D721Med (cell line): ENCODE data around the gene DEDD2.
"Not testable (repeated sequence)": the region's sequence is repeated elsewhere in the genome, so short reads cannot be mapped to it uniquely, and the experiment has no call there.

Experiments
- DNase-seq: peaks from one replicate; pipeline ENCODE4 v3.0.0; 2011; ENCODE audit warnings: low spot score; ENCODE audit not compliant: insufficient read length
- FAIRE-seq: peaks from 2 replicates; lab custom pipeline; 2011; peaks lifted over from hg19 to GRCh38; lab: Jason Lieb, UNC
- TF ChIP-seq, protein P1 (sequence below): IDR thresholded peaks from 2 replicates; pipeline ENCODE4 v1.5.1; 2012; ENCODE audit warnings: mild to moderate bottlenecking, control low read depth; ENCODE audit not compliant: insufficient read depth; ENCODE audit errors: missing control alignments

The DEDD2 gene

GRCh38 chr19:42217520-42218437 lies at the start of gene DEDD2:
DEDD2 (minus strand) TSS chr19:42217677; CDS start chr19:42217007, 670 bp downstream.
- FAIRE-seq, result no peak
- DNase-seq, result peak; percentile 84
- TF ChIP-seq, protein P1, sequence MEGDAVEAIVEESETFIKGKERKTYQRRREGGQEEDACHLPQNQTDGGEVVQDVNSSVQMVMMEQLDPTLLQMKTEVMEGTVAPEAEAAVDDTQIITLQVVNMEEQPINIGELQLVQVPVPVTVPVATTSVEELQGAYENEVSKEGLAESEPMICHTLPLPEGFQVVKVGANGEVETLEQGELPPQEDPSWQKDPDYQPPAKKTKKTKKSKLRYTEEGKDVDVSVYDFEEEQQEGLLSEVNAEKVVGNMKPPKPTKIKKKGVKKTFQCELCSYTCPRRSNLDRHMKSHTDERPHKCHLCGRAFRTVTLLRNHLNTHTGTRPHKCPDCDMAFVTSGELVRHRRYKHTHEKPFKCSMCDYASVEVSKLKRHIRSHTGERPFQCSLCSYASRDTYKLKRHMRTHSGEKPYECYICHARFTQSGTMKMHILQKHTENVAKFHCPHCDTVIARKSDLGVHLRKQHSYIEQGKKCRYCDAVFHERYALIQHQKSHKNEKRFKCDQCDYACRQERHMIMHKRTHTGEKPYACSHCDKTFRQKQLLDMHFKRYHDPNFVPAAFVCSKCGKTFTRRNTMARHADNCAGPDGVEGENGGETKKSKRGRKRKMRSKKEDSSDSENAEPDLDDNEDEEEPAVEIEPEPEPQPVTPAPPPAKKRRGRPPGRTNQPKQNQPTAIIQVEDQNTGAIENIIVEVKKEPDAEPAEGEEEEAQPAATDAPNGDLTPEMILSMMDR, result no peak

- not testable (repeated sequence) for DNase-seq, FAIRE-seq
Observed at GRCh38 chr19:42266928-42267603, 49.6 kb upstream of the DEDD2 start.

- FAIRE-seq, DNase-seq: not testable (repeated sequence)
Observed at GRCh38 chr19:42266105-42266504, 48.6 kb upstream of the DEDD2 start.

GRCh38 chr19:42261763-42262162 lies 44.3 kb upstream of the DEDD2 start:
- TF ChIP-seq, protein P1, result no peak
- FAIRE-seq (no peak), DNase-seq (no peak)

DNA sequence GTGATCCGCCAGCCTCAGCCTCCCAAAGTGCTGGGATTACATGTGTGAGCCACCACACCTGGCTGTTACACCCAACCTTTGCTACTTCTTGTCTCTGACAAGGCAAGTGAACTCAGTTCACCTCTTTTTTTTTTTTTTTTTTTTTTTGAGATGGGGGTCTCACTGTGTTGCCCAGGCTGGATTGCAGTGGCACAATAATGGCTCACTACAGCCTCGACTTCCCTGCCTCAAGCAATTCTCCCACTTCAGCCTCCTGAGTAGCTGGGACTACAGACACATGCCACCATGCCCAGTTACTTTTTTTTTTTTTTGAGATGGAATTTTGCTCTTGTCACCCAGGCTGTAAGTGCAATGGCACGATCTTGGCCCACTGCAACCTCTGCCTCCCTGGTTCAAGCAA lies 40.4 kb upstream of the DEDD2 start:
- FAIRE-seq, DNase-seq: not testable (repeated sequence)

DNA sequence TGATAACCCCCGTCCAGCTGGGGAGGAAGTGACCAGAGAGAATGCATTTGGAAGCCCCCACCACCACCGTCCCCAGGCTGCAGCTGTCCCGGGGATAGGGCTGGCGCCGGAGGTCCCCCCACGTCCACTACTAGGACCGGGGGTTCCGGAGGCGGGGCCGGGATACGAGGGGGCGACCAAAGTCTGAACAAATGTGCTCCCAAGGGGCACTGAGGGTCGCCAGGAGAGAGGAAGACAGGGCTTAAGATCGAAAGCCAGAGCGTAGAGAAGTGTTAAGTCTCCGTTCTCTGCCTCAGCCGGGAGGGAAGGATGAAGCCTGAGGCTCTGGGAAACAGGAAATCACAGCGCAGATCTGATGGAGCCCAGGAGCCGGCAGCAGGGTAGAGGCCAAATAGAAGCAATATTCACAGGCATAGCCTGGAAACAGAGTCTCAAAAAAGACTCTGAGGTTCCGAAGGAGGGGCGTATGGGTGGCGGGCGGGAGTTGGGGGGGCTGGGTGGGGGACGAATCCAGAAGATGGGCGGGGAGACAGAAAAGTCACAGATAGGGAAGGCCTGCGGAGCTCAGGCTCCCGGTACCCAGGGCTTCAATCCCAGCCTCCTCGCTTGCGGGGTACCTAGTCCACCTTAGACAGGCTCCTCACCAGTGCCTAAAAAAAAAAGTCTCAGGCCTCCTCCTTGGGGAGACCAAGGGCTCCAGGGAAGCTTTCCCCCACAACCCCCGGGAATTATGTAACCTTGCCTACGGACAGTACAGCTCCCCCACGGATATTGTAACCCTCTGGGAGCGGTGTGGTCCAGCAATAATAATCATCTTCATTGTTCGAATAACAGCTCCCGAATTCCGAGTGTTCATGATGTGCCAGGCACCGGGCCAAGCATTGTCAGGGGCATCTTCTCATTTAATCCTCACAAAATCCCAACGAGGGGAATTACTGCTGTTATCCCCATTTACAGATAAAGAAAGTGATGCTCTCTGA lies 38.6 kb upstream of the DEDD2 start:
- TF ChIP-seq, protein P1, result no peak
- FAIRE-seq, result no peak
- no peak for DNase-seq

- no peak for FAIRE-seq
- TF ChIP-seq, protein P1, result no peak
- DNase-seq, result peak; percentile 90
Observed at GRCh38 chr19:42254850-42255765, 37.6 kb upstream of the DEDD2 start, which contains the start of gene ERF. ERF (minus strand) TSS chr19:42255128; CDS start chr19:42254999, 129 bp downstream.
